HCT116 (cell line): ENCODE results near the gene MLXIPL. TPM values are rescaled to one million over a fixed set of nuclear protein-coding genes. Genes with fewer than 3 reads are reported as not detected.

Experiments
- ATAC-seq: fragments of 200-7000 bp; cut with Tn5 transposase; 2 replicates; pipeline ENCODE4 v1.9.1; 2020; ENCODE audit warnings: mild to moderate bottlenecking, moderate library complexity
- BruUV-seq: library from RNA; stranded (reverse); fragments of 400-500 nt; replicated peaks from 2 replicates; lab custom pipeline; 2021; lab: Mats Ljungman, UMichigan
- CTCF ChIA-PET: fragments of 300-600 bp; sonication (Branson Sonifier 250); formaldehyde crosslinking; loops from one replicate; lab custom pipeline; 2021; ENCODE audit warnings: antibody characterized with exemption; lab: Charles Lee
- POLR2A ChIA-PET: fragments of 300-600, 350-600 bp; sonication (Branson Sonifier 250); formaldehyde crosslinking; loops from one replicate; lab custom pipeline; 2021; ENCODE audit warnings: antibody characterized with exemption; lab: Charles Lee
- RAD21 ChIA-PET, 2 experiments: fragments of 300-600 bp; sonication (Branson Sonifier 250); formaldehyde crosslinking; loops; one replicate each; lab custom pipeline; 2023; ENCODE audit warnings: low total read pairs in 2 of 2; ENCODE audit not compliant: uncharacterized antibody in 2 of 2, unreplicated experiment in 2 of 2, low non-redundant PET in 1 of 2; lab: Charles Lee
- DNase-seq: peaks from one replicate; pipeline ENCODE4 v3.0.0-alpha.2; 2010; ENCODE audit warnings: low read depth, low spot score
- H2AFZ ChIP-seq: fragments of 200-600 bp; shearing (Covaris generic), sonication (generic); 2 replicates; pipeline ENCODE4 v1.6.1; 2017; ENCODE audit warnings: low read depth, mixed run types, mixed read lengths, antibody characterized with exemption, low read length; ENCODE audit not compliant: poor library complexity, severe bottlenecking
- H3K27ac ChIP-seq: 2 replicates; pipeline ENCODE4 v1.5.1; 2012; ENCODE audit warnings: low read depth, low read length
- H3K27me3 ChIP-seq: fragments of 200-600 bp; sonication (generic); 2 replicates; pipeline ENCODE4 v1.6.1; 2016; ENCODE audit warnings: mixed run types, low read length, mixed read lengths; ENCODE audit not compliant: insufficient read depth
- H3K36me3 ChIP-seq, 2 experiments: fragments of 200-500 bp in 1 of 2; fragments of 200-600 bp in 1 of 2; sonication (Bioruptor generic) in 1 of 2; sonication (generic) in 1 of 2; 2 replicates each; pipeline versions ENCODE4 v1.5.1 to v1.6.1; 2014 to 2016; ENCODE audit warnings: low read length in 2 of 2, inconsistent platforms in 1 of 2, mixed read lengths in 1 of 2, mixed run types in 1 of 2; ENCODE audit not compliant: insufficient read depth in 2 of 2, control insufficient read depth in 1 of 2
- H3K4me1 ChIP-seq, 2 experiments: fragments of 200-600 bp in 1 of 2; sonication (generic) in 1 of 2; 2 replicates each; pipeline versions ENCODE4 v1.5.1 to v1.6.1; 2012 to 2017; ENCODE audit warnings: low read length in 2 of 2, inconsistent platforms in 1 of 2, mild to moderate bottlenecking in 1 of 2, mixed read lengths in 1 of 2, mixed run types in 1 of 2, moderate library complexity in 1 of 2; ENCODE audit not compliant: insufficient read depth in 2 of 2, control insufficient read depth in 1 of 2
- H3K4me2 ChIP-seq: fragments of 200-600 bp; sonication (generic); 2 replicates; pipeline ENCODE4 v1.6.1; 2017; ENCODE audit warnings: mixed run types, low read length, mixed read lengths
- H3K4me3 ChIP-seq, 2 experiments: fragments of 200-600 bp in 1 of 2; sonication (generic) in 1 of 2; replicated peaks in 1 of 2; 2 replicates each; pipeline ENCODE4 v1.5.1; 2011 to 2016; ENCODE audit warnings: low read length in 2 of 2, control low read depth in 1 of 2, low read depth in 1 of 2, mild to moderate bottlenecking in 1 of 2, mixed read lengths in 1 of 2, mixed run types in 1 of 2
- H3K79me2 ChIP-seq: fragments of 200-600 bp; sonication (generic); 2 replicates; pipeline ENCODE4 v1.6.1; 2017; ENCODE audit warnings: mild to moderate bottlenecking, mixed run types, low read length, moderate library complexity, mixed read lengths; ENCODE audit not compliant: insufficient read depth
- H3K9ac ChIP-seq: fragments of 200-600 bp; sonication (generic); 2 replicates; pipeline ENCODE4 v1.6.1; 2016; ENCODE audit warnings: low read length, mixed read lengths
- H3K9me2 ChIP-seq: fragments of 200-600 bp; sonication (generic), shearing (Covaris generic); 2 replicates; pipeline ENCODE4 v1.6.1; 2017; ENCODE audit warnings: mixed run types, mild to moderate bottlenecking, moderate library complexity; ENCODE audit not compliant: insufficient read depth
- H3K9me3 ChIP-seq, 2 experiments: fragments of 200-500 bp in 1 of 2; fragments of 200-600 bp in 1 of 2; sonication (Bioruptor generic) in 1 of 2; sonication (generic) in 1 of 2; 2 replicates each; pipeline ENCODE4 v1.6.1; 2014 to 2017; ENCODE audit warnings: low read length in 2 of 2, mixed read lengths in 2 of 2, inconsistent platforms in 1 of 2, low read depth in 1 of 2, mild to moderate bottlenecking in 1 of 2, mixed run types in 1 of 2, moderate library complexity in 1 of 2; ENCODE audit not compliant: control insufficient read depth in 1 of 2, insufficient read depth in 1 of 2
- H4K20me1 ChIP-seq: fragments of 200-600 bp; sonication (generic), shearing (Covaris generic); 2 replicates; pipeline ENCODE4 v1.6.1; 2017; ENCODE audit warnings: mixed run types, mild to moderate bottlenecking, moderate library complexity; ENCODE audit not compliant: insufficient read depth
- EZH2 ChIP-seq: fragments of 200-600 bp; sonication (generic); IDR thresholded peaks from 2 replicates; pipeline ENCODE4 v1.6.1; 2017; ENCODE audit warnings: antibody characterized with exemption, mixed run types
- FOSL1 ChIP-seq: IDR thresholded peaks from 2 replicates; pipeline ENCODE4 v1.6.1; 2012; ENCODE audit warnings: low read depth
- JUND ChIP-seq: IDR thresholded peaks from 2 replicates; pipeline ENCODE4 v1.6.1; 2012
- SP1 ChIP-seq: IDR thresholded peaks from 2 replicates; pipeline ENCODE4 v1.6.1; 2012; ENCODE audit warnings: low read depth
- SRF ChIP-seq: IDR thresholded peaks from 2 replicates; pipeline ENCODE4 v1.6.1; 2012; ENCODE audit warnings: low read depth
- YY1 ChIP-seq: IDR thresholded peaks from 2 replicates; pipeline ENCODE4 v1.6.1; 2011; ENCODE audit warnings: low read length, low read depth, moderate library complexity, mild to moderate bottlenecking; ENCODE audit not compliant: insufficient replicate concordance; ENCODE audit errors: extremely low read depth
- ZBTB33 ChIP-seq: IDR thresholded peaks from 2 replicates; pipeline ENCODE4 v1.6.1; 2011; ENCODE audit warnings: mild to moderate bottlenecking, low read length, moderate library complexity; ENCODE audit not compliant: insufficient replicate concordance; ENCODE audit errors: extremely low read depth
- intact Hi-C: fragments of 100-400 bp; cut with micrococcal nuclease; formaldehyde crosslinking; loops from 2 replicates; pipeline ENCODE4 v1.10.0; 2022
- total RNA-seq: library from RNA; stranded (reverse); gene quantifications from one replicate; pipeline ENCODE4 v1.2.1, GENCODE V29; 2021; ENCODE audit not compliant: unreplicated experiment
- TF ChIP-seq, protein P1 (sequence below), 3 experiments: fragments of 200-600 bp in 1 of 3; sonication (generic) in 1 of 3; IDR thresholded peaks in 2 of 3; conservative IDR thresholded peaks in 1 of 3; 2 replicates each; pipeline ENCODE4 v1.5.1; 2012 to 2017; ENCODE audit warnings: low read depth in 2 of 3, low read length in 2 of 3, antibody characterized with exemption in 1 of 3, borderline replicate concordance in 1 of 3, control low read depth in 1 of 3, mild to moderate bottlenecking in 1 of 3, mixed read lengths in 1 of 3, mixed run types in 1 of 3, moderate library complexity in 1 of 3; ENCODE audit not compliant: insufficient read depth in 1 of 3

MLXIPL gene
- total RNA-seq, 1 experiment from 2014 or later, result 79.4 TPM

GRCh38 chr7:73644688-73645286 is 20.5 kb upstream of the MLXIPL start:
- ATAC-seq (no peak), DNase-seq (no peak)
- CTCF ChIA-PET, result no interaction called here
- no peaks in the 10 kb centered on the region for H3K9me3 ChIP-seq
- no peaks in the 10 kb centered on the region for H3K9me2 ChIP-seq
- RAD21 ChIA-PET, result no interaction called here
- no peak overlapping the region for H3K9ac ChIP-seq
- POLR2A ChIA-PET, result interaction anchor here (0.6 to 2.7 kb wide), 2 partner anchors 8 to 13 kb away, joined by 4 to 8 read pairs; no protein-coding TSS in a partner anchor
- intact Hi-C loops, result no loop called here
- peaks cover 13 to 34% of the 10 kb centered on the region in 2 experiments for H3K4me1 ChIP-seq
- no peak overlapping the region for H2AFZ ChIP-seq
- H3K4me3 ChIP-seq, result no peak overlapping the region
- no peak overlapping the region for H3K27ac ChIP-seq
- TF ChIP-seq FOSL1, result no peak
- no peak for TF ChIP-seq ZBTB33
- TF ChIP-seq SP1, result no peak
- TF ChIP-seq, protein P1, sequence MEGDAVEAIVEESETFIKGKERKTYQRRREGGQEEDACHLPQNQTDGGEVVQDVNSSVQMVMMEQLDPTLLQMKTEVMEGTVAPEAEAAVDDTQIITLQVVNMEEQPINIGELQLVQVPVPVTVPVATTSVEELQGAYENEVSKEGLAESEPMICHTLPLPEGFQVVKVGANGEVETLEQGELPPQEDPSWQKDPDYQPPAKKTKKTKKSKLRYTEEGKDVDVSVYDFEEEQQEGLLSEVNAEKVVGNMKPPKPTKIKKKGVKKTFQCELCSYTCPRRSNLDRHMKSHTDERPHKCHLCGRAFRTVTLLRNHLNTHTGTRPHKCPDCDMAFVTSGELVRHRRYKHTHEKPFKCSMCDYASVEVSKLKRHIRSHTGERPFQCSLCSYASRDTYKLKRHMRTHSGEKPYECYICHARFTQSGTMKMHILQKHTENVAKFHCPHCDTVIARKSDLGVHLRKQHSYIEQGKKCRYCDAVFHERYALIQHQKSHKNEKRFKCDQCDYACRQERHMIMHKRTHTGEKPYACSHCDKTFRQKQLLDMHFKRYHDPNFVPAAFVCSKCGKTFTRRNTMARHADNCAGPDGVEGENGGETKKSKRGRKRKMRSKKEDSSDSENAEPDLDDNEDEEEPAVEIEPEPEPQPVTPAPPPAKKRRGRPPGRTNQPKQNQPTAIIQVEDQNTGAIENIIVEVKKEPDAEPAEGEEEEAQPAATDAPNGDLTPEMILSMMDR (IDR thresholded peaks at IDR 0.05 in 2 of 3, conservative IDR thresholded peaks at IDR 0.05 in 1 of 3; ENCODE audit: borderline replicate concordance in 1 of 3, insufficient read depth in 1 of 3, low read depth in 2 of 3, low read length in 2 of 3), result no peak
- no peak for TF ChIP-seq YY1
- TF ChIP-seq JUND, result no peak
- no peak for TF ChIP-seq SRF
- no peak for TF ChIP-seq EZH2
- no TSS peak for BruUV-seq
- H3K36me3 ChIP-seq, result no peaks in the 10 kb centered on the region
- H4K20me1 ChIP-seq, result no peaks in the 10 kb centered on the region
- H3K4me2 ChIP-seq, result no peak overlapping the region
- H3K79me2 ChIP-seq, result no peaks in the 10 kb centered on the region
- no peaks in the 10 kb centered on the region for H3K27me3 ChIP-seq
